GM19455 (cell line): ENCODE results near the gene BCL6.

Experiments
- ATAC-seq: cut with Tn5 transposase; IDR thresholded peaks from one replicate; pipeline ENCODE4 v1.9.1; 2021; ENCODE audit not compliant: unreplicated experiment

The BCL6 gene

GRCh38 chr3:187719628-187720336 is 25.5 kb downstream of the BCL6 start:
- no peak for ATAC-seq

GRCh38 chr3:187718802-187719201 is 26.5 kb downstream of the BCL6 start:
- ATAC-seq: no peak

- ATAC-seq: no peak
Measured at GRCh38 chr3:187717572-187717971, 27.7 kb downstream of the BCL6 start.

GRCh38 chr3:187714404-187714979 is 30.8 kb downstream of the BCL6 start:
- ATAC-seq: peak; percentile 92

- ATAC-seq: no peak
Measured at GRCh38 chr3:187713504-187713903, 31.8 kb downstream of the BCL6 start.

GRCh38 chr3:187709155-187709554 is 36.1 kb downstream of the BCL6 start:
- no peak for ATAC-seq

- no peak for ATAC-seq
Measured at GRCh38 chr3:187708696-187709095, 36.6 kb downstream of the BCL6 start.

- no peak for ATAC-seq
Measured at GRCh38 chr3:187706971-187707370, 38.3 kb downstream of the BCL6 start.

GRCh38 chr3:187705164-187705563 is 40.1 kb downstream of the BCL6 start:
- ATAC-seq: no peak

- no peak for ATAC-seq
Measured at GRCh38 chr3:187702507-187703033, 42.7 kb downstream of the BCL6 start, which contains the start of gene RTP2. Gene RTP2, minus strand, starts transcription at chr3:187702557. Its CDS starts 429 bp downstream, at chr3:187702128.

- no peak for ATAC-seq
Measured at GRCh38 chr3:187700249-187700648, 45.0 kb downstream of the BCL6 start.

GRCh38 chr3:187698499-187699399 is 46.5 kb downstream of the BCL6 start:
- ATAC-seq: no peak

- no peak for ATAC-seq
Measured at GRCh38 chr3:187696021-187696420, 49.2 kb downstream of the BCL6 start.

- no peak for ATAC-seq
Measured at GRCh38 chr3:187695449-187695848, 49.8 kb downstream of the BCL6 start.

- no peak for ATAC-seq
Measured at GRCh38 chr3:187694801-187695200, 50.5 kb downstream of the BCL6 start.

- no peak for ATAC-seq
Measured at GRCh38 chr3:187693431-187693830, 51.8 kb downstream of the BCL6 start.

- no peak for ATAC-seq
Measured at GRCh38 chr3:187689984-187690383, 55.3 kb downstream of the BCL6 start.

GRCh38 chr3:187686621-187687273 is 58.5 kb downstream of the BCL6 start:
- ATAC-seq: no peak

GRCh38 chr3:187685948-187686347 is 59.3 kb downstream of the BCL6 start:
- ATAC-seq: no peak

- ATAC-seq: no peak
Measured at GRCh38 chr3:187684880-187685279, 60.4 kb downstream of the BCL6 start.

GRCh38 chr3:187684444-187684843 is 60.8 kb downstream of the BCL6 start:
- no peak for ATAC-seq
